Measurements from ENCODE around the gene PCNX1. TPM values are rescaled to one million over a fixed set of nuclear protein-coding genes. Genes with fewer than 3 reads are reported as not detected.

Gene PCNX1
- total and polyA plus RNA-seq, 4 donors = 5.7 to 41.2 (median 18.2) TPM

GRCh38 chr14:70972107-70972976, 65.1 kb downstream of the PCNX1 start:
- peaks cover 1 to 11% (median 7%) of the 10 kb centered on the region in 4 donors for H3K36me3 ChIP-seq (ENCODE audit: control insufficient read depth in 4 of 4, insufficient read depth in 3 of 4, low read depth in 1 of 4, low read length in 3 of 4)
- DNase-seq (ENCODE audit: low spot score) = peak; percentile 79
- no peak overlapping the region for H3K9ac ChIP-seq (ENCODE audit: low read depth in 1 of 2, low read length in 2 of 2)
- TF ChIP-seq HNF4A (conservative IDR thresholded peaks at IDR 0.05) = peak in 1 of 2 donors; percentile 5
- no peak for TF ChIP-seq TAF1 (conservative IDR thresholded peaks at IDR 0.05)
- no peak for TF ChIP-seq ATF3 (IDR thresholded peaks at IDR 0.05)
- no peak for TF ChIP-seq GABPA (IDR thresholded peaks at IDR 0.05 in 1 of 2, conservative IDR thresholded peaks at IDR 0.05 in 1 of 2)
- TF ChIP-seq, protein P1, sequence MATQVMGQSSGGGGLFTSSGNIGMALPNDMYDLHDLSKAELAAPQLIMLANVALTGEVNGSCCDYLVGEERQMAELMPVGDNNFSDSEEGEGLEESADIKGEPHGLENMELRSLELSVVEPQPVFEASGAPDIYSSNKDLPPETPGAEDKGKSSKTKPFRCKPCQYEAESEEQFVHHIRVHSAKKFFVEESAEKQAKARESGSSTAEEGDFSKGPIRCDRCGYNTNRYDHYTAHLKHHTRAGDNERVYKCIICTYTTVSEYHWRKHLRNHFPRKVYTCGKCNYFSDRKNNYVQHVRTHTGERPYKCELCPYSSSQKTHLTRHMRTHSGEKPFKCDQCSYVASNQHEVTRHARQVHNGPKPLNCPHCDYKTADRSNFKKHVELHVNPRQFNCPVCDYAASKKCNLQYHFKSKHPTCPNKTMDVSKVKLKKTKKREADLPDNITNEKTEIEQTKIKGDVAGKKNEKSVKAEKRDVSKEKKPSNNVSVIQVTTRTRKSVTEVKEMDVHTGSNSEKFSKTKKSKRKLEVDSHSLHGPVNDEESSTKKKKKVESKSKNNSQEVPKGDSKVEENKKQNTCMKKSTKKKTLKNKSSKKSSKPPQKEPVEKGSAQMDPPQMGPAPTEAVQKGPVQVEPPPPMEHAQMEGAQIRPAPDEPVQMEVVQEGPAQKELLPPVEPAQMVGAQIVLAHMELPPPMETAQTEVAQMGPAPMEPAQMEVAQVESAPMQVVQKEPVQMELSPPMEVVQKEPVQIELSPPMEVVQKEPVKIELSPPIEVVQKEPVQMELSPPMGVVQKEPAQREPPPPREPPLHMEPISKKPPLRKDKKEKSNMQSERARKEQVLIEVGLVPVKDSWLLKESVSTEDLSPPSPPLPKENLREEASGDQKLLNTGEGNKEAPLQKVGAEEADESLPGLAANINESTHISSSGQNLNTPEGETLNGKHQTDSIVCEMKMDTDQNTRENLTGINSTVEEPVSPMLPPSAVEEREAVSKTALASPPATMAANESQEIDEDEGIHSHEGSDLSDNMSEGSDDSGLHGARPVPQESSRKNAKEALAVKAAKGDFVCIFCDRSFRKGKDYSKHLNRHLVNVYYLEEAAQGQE (IDR thresholded peaks at IDR 0.05) = no peak
- no peak for TF ChIP-seq NR2F2 (IDR thresholded peaks at IDR 0.05)
- no peak for TF ChIP-seq RXRA (IDR thresholded peaks at IDR 0.05)
- TF ChIP-seq FOXA2 (IDR thresholded peaks at IDR 0.05) = no peak
- TF ChIP-seq, protein P2, sequence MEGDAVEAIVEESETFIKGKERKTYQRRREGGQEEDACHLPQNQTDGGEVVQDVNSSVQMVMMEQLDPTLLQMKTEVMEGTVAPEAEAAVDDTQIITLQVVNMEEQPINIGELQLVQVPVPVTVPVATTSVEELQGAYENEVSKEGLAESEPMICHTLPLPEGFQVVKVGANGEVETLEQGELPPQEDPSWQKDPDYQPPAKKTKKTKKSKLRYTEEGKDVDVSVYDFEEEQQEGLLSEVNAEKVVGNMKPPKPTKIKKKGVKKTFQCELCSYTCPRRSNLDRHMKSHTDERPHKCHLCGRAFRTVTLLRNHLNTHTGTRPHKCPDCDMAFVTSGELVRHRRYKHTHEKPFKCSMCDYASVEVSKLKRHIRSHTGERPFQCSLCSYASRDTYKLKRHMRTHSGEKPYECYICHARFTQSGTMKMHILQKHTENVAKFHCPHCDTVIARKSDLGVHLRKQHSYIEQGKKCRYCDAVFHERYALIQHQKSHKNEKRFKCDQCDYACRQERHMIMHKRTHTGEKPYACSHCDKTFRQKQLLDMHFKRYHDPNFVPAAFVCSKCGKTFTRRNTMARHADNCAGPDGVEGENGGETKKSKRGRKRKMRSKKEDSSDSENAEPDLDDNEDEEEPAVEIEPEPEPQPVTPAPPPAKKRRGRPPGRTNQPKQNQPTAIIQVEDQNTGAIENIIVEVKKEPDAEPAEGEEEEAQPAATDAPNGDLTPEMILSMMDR (IDR thresholded peaks at IDR 0.05; ENCODE audit: low read depth, low read length, missing input control) = peak; percentile 93
- no peak for TF ChIP-seq EGR1 (IDR thresholded peaks at IDR 0.05; ENCODE audit: low read depth in 2 of 2)
- peak; percentile 97 for TF ChIP-seq RAD21 (IDR thresholded peaks at IDR 0.05)
- no peak for TF ChIP-seq JUND (IDR thresholded peaks at IDR 0.05)
- no peak for TF ChIP-seq SP1 (IDR thresholded peaks at IDR 0.05)
- 64% methylated on average over 6 of the region's 6 CpGs for WGBS
- H3K9me3 ChIP-seq (ENCODE audit: control insufficient read depth in 4 of 4, low read length in 3 of 4) = no peaks in the 10 kb centered on the region
- H3K4me1 ChIP-seq (ENCODE audit: control insufficient read depth in 4 of 4, insufficient read depth in 4 of 4, low read length in 3 of 4) = peaks cover 0 to 3% (median 0%) of the 10 kb centered on the region in 4 donors
- H3K4me3 ChIP-seq (ENCODE audit: low read depth in 1 of 3, low read length in 3 of 3) = no peak overlapping the region
- H3K27me3 ChIP-seq (ENCODE audit: control insufficient read depth in 4 of 4, insufficient read depth in 4 of 4, low read length in 3 of 4) = no peaks in the 10 kb centered on the region
- no peak overlapping the region for H3K27ac ChIP-seq (ENCODE audit: low read depth in 1 of 2, low read length in 2 of 2)

DNA sequence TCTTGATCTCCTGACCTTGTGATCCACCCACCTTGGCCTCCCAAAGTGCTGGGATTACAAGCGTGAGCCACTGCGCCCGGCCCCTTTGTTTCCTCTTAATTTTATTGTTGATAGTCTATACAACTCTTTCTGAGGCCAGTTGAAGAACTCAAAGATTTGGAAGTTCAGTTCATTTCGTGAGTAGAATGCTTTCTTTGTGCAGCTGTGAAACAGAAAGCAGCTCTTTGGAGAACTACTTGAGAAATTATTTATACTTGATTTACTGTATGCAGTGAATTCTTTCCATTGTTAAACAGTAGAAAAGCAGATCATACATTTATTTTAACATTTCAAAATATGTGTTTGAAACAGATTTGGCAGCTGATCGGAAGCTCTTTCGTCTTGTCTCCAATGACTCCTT, 69.3 kb downstream of the PCNX1 start:
- WGBS = 95% methylated on average over 6 of the region's 6 CpGs
- Histone ChIP-seq H3K4me1 (ENCODE audit: control insufficient read depth in 4 of 4, insufficient read depth in 4 of 4, low read length in 3 of 4) (peaks cover 0 to 3% (median 0%) of the 10 kb centered on the region in 4 donors), H3K9me3 (ENCODE audit: control insufficient read depth in 4 of 4, low read length in 3 of 4) (no peaks in the 10 kb centered on the region), H3K36me3 (ENCODE audit: control insufficient read depth in 4 of 4, insufficient read depth in 3 of 4, low read depth in 1 of 4, low read length in 3 of 4) (peaks cover 2 to 19% (median 18%) of the 10 kb centered on the region in 4 donors), H3K27me3 (ENCODE audit: control insufficient read depth in 4 of 4, insufficient read depth in 4 of 4, low read length in 3 of 4) (no peaks in the 10 kb centered on the region), H3K27ac (ENCODE audit: low read depth in 1 of 2, low read length in 2 of 2) (no peak overlapping the region), H3K4me3 (ENCODE audit: low read depth in 1 of 3, low read length in 3 of 3) (no peak overlapping the region), H3K9ac (ENCODE audit: low read depth in 1 of 2, low read length in 2 of 2) (no peak overlapping the region)
- no peak for DNase-seq (ENCODE audit: low spot score)
- TF ChIP-seq JUND (IDR thresholded peaks at IDR 0.05) = no peak
- no peak for TF ChIP-seq ATF3 (IDR thresholded peaks at IDR 0.05)
- TF ChIP-seq, protein P3, sequence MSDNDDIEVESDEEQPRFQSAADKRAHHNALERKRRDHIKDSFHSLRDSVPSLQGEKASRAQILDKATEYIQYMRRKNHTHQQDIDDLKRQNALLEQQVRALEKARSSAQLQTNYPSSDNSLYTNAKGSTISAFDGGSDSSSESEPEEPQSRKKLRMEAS (IDR thresholded peaks at IDR 0.05) = no peak
- TF ChIP-seq HNF4G (IDR thresholded peaks at IDR 0.05) = no peak
- TF ChIP-seq FOXA1 (IDR thresholded peaks at IDR 0.05) = no peak
- TF ChIP-seq, protein P2 (IDR thresholded peaks at IDR 0.05; ENCODE audit: low read depth, low read length, missing input control) = no peak
- no peak for TF ChIP-seq HNF4A (conservative IDR thresholded peaks at IDR 0.05)
- TF ChIP-seq, protein P1 (IDR thresholded peaks at IDR 0.05) = no peak
- no peak for TF ChIP-seq RAD21 (IDR thresholded peaks at IDR 0.05)

All from liver (tissue), 9 donors.